Kidney tubule cell (primary cell): ENCODE measurements around the gene ARFGEF3.
A peak's percentile ranks its signal among the peaks of the same experiment; 100 is the strongest.

Experiments used
- DNase-seq: peaks from one replicate; pipeline ENCODE4 v3.0.0-alpha.2; 2018; ENCODE audit warnings: low spot score

ARFGEF3 gene

DNA sequence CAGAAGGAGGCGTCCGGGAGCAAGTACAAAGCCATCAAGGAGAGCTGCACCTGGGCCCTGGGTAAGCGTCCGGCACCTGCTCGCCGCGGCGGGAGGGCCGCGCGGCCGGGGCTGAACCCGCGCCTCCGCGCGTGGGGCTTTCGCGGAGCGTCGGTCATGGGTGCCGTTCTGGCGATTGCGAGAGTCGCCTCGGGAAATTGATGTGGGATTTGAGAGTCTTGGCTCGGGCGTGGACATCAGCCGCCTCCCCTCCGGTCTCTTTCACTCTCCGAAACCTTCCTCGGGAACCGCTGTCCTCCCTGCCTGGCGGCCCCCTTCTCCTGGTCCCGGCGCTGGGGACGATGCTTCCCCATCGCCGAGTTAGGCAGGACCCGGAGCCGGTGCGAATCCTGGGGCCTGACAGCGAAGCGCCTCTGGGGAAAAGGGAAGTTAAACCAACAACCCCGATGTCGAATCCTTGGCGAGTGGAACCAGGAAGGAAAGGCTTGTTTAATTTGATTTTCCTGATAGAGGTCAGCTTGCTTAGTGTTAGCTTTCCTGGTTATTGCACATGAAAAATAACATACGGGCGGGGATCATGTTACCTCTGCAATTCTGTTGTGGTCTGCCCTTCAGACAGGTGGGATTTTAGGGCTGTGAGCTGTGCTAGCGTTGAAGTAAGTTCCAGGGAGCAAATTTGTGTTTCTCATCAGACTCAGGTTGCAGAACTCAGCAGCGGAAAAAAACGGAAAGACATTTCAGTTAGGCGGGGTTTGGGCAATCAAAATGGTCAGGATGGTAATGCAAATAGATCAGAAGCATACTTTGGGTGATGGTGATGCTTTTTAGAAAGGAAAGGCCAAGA lies 594 bp downstream of the ARFGEF3 start:
- peak; percentile 38 for DNase-seq

DNA sequence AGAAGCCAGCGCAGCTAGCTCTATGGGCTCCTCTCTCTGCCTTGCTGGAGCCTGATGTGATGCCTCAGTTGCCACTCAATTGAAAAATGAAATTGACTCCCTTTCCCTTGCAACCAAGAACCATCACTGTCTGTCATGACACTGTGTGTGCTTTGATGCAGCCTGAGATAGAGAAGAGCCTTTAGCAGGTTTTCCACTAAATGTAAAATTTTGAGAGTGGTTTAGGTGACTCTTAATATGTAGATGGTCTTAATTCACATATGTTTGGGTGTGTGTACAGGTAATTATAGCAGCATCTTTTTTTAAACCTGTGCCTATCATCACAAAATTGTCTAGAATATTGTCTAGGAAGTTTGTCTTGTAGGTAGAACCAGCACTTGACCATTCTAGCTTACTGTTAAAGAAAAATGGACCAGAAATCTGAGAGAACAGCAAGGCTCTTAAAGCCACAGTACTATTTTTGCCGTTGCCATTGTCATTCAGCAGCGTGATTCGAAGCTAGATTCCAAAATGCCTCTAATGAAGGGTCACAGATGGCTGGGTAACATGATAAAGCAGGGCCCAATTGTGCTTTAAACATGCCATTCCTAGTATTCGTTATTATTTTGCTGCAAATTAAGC lies 1.3 kb downstream of the ARFGEF3 start:
- DNase-seq, result no peak

DNA sequence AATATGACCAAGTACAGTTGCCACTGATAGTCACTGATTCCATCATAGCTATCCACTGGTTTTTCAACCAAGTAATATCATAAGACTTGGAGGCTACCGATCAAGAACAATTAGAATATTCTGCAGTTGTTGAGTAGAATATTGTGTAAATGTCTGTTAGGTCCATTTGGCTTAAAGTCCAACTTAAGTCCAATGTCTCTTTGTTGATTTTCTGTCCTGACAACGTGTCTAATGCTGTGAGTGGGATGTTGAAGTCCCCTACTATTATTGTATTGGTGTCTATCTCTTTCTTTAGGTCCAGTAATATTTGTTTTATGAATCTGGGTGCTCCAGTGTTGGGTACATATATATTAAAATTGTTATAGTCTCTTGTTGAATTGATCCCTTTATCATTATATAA lies 13.9 kb downstream of the ARFGEF3 start:
- DNase-seq, result no peak

DNA sequence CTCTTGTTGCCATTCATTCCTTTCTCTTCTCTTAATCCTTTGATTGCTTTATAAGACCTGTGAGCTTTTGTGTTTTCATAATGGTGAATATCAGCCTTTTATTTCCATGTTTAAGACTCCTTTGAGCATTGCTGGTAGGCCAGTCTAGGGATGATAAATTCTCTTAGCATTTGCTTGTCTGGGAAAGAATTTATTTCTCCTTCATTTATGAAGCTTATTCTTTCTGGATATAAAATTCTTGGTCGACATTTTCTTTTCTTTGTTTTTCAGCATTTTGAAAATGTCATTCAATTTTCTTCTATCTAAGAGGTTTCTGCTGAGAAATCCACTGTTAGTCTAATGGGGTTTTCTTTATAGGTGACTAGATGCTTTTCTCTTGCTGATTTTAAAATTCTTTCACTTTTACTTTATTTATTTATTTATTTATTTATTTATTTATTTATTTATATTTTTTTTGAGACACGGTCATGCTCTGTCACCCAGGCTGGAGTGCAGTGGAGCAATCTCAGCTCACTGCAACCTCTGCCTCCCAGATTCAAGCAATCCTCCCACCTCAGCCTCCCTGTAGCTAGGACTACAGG lies 15.0 kb downstream of the ARFGEF3 start:
- DNase-seq, result no peak

DNA sequence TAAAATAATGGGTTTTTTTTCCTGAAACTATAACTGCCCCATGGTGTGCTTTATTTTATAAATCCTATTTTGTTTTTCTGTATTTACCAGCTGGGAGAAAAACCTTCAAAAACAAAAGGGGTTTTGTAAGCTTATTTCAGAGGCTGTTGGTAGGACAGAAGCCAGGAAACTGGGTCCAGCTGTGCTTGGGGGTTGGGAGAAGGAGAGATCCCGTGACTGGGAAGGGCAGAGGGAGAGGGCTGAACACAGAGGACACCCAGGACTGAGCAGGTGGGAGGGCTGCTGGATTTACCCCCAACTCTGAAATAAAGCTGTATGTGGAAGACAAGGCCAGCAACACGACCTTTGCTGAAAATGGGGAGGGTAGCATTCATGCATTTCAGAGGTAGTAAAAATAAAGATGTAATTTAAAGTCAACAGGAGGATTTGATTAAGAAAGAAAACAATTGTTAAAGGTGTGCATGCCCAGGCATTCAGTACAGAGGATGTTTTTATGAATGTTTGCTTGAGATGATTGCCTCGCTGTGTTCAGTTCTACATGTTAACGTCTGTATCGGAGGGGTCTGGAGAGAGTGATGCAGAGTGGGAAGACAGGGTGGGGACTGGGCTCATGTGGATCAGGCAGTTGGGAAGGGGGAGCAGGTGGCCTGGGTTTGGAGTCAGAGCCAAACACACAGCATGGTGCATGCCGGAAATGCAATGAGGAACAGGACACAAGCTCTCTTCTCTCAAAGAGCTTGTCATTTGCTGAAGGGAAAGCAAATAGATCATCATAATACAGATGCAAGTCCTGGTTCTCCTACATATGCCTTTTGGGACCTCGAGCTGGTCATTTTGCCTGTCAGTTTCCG lies 21.4 kb downstream of the ARFGEF3 start:
- DNase-seq, result no peak

DNA sequence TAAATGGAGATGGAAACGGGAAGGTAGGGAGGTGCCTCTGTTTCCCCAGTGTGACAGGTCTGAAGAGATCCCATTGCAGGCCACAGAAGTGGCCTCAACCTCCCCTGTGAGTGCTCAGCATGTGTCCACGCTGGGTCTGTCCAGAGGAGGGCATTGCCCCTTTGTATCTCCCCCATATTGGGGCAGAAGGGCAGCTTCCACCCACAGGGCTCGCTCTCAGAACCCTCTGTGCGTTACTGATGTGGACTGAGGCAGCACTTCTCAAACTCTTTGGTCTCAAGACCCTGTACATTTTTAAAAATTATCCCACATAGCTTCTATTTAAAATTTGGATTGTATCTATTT lies 22.0 kb downstream of the ARFGEF3 start:
- no peak for DNase-seq

DNA sequence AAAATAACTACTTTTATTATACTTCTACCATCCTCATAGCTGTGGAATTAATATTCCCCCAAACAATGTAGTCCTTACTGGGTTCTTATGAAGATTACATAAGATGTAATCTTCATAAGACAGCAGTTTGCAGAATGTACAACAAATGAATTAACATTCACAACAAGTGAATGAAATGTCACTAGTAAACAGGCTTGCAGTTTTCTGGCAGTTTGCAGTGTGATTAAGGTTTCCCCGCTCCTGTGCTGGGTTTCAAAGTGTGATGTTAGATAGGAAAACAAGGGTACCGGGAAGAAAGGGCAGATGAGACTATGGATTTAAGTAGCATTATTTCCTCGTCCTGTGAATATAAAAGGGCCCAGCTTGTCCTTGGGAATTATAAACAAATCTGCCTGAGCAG lies 22.5 kb downstream of the ARFGEF3 start:
- no peak for DNase-seq

DNA sequence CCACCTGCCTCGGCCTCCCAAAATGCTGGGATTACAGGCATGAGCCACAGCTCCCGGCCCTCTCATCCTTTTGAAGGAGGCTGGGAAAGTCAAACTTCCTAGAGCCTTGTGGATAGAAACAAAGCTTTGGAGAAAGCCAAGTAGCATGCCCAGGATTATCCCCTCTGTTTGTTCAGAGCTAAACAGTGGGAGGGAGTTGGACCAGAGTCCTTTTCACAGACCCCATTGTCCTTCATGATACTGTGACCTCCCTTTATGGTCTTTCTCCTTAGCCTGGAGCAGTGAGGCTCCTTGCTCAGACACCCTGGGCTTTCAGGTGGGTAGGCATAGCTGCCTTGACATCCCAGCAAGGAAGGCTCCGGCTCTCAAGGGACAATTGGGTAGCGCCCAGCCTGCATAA lies 25.4 kb downstream of the ARFGEF3 start:
- DNase-seq, result no peak

DNA sequence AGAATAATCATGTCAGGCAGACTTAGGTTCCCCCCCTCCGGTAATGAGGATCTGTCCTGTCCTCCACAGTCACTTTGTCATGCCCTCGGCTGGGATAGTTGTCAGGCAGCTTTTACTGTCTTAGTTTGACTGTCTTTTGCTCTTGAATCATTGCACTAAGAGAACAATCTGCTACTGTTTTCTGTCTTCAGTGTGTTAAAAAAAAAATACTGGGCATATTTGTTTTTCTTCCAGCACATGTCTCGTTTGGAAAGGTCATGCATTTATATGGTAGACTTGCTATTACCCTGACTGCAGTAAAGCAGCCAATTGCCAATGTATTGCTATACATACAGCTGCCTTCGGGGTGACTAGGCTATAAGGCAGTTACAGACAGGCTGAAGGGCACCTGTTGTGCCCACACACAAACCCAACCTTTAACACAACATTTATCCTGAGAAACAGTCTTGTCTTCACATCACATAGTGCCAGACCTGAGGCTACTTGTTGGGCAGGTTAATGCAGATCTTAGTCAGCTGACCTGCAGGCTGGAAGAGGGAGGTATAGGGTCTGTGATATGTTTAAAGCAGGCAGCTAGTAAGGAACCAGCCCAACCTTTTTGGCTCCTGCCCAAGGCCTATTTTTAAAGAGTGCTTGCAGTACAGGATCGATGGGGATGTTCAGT lies 26.7 kb downstream of the ARFGEF3 start:
- no peak for DNase-seq

DNA sequence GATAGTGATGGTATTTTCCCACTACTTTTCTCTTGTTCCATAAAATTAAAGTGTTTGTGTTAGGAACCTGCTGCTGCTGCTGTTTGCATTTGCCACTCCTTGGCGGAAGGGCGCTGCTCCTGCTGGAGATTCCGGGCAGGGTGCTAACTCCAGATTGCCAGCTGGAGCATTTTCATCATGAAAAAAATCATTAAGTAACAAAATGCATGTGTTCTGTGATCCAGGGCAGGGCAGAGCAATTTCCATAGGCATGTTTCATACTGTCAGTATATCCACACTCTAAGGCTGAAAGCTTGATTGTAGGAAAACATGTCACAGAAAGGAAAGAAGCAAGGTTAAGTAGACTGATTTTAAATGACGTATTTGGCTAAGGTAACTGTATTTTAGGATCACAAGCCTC lies 32.5 kb downstream of the ARFGEF3 start:
- DNase-seq, result no peak

DNA sequence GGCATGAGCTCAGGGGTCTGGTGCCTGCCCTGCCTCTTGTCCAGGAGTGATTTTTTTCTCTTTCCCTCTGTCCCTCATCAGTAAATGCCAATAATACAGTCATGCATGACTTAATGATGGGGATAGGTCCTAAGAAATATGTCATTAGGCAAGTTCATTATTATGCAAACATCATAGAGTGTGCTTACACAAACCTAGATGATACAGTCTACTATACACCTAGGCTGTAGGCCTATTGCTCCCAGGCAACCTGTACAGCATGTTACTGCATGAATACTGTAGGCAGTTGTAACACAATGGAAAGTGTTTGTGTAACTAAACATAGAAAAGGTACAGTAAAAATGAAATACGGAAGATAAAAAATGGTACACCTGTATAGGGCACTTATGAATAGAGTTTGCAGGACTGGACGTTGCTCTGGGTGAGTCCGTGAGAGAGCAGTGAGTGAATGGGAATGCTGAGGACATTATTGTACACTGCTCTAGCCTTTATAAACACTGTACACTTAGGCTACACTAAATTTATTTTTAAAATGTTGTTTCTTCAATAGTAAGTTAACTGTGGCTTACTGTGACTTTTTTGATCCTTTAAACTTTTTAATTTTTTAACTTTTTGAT lies 34.5 kb downstream of the ARFGEF3 start:
- no peak for DNase-seq

DNA sequence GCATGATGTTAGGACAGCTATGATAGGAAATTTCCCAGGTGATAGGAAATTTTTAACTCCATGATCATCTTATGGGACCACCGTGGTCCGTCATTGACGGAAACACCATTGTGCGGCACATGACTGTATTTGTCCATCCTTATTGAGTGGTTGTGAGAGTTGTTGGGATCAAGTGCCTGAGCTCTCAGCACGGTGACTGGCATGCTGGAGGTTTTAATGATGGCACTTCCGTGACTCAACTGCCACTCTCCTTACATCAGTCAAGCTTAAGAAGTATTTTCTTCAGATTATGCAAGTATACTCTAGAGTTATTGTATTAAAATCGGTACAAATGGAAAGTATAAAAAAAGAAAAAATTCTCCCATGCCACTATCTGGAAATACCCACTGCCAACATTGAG lies 35.8 kb downstream of the ARFGEF3 start:
- DNase-seq, result no peak

DNA sequence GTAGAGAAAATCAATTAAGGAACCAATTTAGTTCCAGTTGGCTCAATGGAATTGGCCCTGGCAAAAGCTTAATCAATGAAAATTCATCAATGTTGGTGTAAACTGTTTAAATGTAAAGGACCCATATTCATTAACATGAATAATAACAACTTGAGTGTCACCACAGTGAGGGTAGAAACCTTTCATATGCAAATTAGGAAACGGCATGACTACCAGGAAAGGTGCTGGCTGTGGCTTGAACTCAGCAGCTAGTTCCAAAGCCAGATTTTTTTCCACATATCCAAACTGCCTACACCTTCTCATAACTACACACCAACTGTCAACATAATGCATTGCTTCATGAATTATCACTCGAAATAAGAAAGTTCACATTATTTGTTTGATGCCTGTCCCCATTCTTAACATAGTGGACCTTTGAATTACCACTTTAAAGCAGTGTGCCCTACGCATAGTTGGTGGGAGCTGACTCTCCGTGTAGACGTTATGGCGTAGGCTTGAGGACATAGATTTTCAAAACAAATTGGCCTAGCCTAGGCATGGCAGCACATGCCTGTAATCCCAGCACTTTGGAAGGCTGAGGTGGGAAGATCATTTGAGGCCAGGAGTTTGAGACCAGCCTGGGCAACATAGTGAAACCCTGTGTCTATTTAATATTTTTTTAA lies 36.8 kb downstream of the ARFGEF3 start:
- no peak for DNase-seq

DNA sequence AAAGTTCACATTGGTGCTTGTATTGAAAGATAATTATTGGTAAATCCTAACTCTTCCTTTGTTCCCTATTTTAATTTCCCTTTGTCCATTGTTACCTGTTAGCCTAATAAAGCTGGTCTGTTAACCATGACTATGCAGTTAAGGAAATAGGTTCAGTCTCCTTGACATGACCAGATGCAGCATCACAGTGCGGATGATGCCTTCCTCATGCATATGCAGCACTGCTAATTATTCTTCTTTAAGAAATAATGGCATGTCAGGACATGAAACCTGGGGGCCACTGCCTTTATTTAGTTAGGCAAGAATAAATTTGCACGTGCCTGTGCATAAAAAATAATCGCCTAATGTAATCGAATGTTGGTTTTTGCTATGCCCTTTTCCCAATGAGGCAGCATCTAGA lies 40.1 kb downstream of the ARFGEF3 start:
- DNase-seq, result no peak

DNA sequence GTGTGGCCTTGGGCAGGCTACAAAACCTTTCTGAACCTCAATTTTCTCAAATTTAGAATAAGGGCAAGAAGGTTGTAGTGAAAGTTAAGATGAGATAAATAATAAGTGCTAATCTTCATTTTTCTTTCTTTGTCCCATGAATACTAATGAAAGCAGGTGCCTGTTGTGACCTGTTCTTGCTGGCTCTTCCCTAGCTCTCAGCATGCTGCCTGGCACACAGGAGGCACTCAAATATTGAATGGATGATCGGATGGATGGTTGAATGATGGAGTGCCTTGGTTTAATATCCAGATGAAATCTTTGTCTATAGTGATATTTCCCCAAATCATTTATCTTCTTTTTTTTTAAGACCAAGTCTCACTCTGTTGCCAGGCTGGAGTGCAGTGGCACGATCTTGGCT lies 41.6 kb downstream of the ARFGEF3 start:
- DNase-seq, result no peak

DNA sequence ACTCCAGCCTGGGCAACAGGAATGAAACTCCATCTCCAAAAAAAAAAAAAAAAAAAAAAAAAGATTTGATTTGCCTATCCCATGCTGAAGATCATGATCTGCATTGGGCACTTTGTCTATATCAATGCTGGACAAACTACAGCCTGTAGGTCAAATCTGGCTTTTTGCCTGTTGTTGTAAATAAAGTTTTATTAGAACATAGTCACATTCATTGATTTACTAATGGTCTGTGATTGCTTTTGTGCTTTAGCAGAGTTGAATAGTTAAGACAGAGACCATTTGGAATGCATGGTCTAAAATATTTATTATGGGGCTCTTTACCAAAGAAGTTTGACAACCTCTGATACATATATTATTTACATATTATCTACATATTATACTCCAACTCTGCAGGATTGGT lies 42.6 kb downstream of the ARFGEF3 start:
- no peak for DNase-seq

DNA sequence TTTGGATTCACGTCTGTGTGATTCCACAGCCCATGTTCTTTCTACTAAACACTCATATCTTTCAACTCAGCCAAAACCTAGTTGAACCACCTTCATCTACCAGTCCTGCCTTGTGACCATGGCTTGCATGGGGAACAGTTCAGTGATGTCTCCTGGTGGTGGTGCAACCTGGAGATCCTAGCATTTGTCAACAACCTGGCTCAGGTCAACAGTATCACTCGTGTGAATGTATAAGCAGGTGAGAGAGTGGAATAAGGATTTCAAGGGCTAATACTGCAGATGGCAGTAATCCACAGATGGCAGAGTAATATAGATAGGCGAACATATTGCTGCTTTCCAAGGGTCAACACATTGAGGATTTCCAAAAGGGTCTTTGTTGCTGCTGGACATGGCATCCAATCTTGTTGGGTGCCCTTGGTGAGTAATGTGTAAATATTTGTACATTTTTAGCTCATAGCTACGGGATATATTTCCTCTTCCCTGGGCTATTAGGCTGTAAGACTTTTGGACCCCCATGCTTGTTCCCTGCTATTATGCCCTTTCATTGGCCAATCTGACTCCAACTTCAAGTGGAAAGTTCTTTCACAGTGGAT lies 43.1 kb downstream of the ARFGEF3 start:
- DNase-seq, result no peak

DNA sequence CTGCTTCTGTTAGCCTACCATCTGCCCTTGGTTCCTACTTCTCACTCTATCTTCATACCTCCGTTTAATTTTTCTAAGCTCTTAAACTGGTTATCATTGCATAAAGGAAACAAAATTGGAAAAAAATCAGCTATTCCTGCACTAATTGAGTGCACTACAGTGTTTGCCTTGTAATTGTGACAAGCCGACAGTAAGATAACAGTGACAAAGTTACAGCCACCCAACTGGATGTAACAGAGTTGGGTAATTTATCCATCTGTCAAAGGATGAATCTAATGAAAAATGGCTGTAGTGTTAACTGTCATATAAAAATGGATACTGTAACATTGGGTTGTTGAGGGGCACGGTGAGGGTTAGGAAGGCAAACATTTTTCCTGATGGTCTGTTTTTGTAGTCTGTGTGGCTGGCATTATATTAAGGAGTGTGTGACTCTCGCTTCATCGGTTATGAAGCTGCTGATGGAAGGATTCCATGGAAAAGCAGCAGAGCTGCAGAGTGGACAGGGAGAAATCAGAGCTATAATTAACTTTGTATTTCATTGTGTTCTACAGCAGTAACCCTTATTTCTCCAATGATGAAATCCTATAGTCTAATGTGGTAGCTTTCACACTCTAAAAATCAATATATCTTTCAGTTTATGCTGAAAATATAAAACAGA lies 43.8 kb downstream of the ARFGEF3 start:
- DNase-seq, result no peak

DNA sequence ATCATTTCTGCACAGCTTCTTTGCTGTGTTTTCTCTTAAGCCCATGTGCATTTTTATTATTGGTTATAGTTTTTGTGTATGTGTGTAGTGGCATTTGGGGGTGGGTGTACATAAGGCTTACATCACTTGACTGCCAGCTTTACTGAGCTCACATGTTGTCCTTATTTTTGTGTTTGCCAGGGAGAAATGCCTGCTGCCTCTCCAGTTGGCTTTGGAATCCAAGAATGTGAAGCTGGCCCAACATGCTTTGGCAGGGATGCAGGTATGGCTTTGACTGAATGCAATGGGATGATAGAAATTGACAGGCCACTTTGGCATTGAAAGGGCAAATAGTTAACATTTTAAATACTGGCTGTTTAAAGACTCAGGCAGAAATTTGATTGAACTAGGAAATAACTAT lies 45.1 kb downstream of the ARFGEF3 start:
- DNase-seq, result no peak

DNA sequence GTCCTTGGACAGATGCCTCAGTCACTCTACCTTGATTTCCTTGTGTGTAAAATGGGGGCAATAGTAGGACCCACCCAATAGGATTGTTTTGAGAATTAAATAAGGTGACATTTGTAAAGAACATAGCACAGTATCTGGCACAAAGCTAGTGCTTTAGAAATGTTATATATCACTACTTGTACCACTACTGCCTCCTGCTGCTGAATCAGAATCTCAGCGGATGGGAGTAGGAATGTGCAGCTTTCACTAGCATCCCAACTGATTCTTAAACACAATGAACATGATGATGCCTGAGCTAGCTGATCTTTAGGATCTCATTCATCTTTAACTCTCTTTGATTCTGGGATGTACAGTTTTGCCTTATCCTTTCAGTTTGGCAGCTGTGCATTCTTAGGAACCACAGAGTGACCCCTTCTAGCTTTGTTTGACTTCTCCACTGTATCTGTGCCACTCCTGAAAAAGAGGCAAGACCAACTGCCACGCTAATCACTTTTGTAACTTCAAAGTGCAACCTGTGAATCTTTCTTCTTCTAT lies 49.4 kb downstream of the ARFGEF3 start:
- no peak for DNase-seq
